ENCODE measurements around the gene RNF4. TPM values are rescaled to one million over a fixed set of nuclear protein-coding genes. Genes with fewer than 3 reads are reported as not detected.
A peak's percentile ranks its signal among the peaks of the same experiment; 100 is the strongest.

Gene RNF4, protein sequence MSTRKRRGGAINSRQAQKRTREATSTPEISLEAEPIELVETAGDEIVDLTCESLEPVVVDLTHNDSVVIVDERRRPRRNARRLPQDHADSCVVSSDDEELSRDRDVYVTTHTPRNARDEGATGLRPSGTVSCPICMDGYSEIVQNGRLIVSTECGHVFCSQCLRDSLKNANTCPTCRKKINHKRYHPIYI
- total RNA-seq: 93.5 and 93.6 TPM in 2 replicates

DNA sequence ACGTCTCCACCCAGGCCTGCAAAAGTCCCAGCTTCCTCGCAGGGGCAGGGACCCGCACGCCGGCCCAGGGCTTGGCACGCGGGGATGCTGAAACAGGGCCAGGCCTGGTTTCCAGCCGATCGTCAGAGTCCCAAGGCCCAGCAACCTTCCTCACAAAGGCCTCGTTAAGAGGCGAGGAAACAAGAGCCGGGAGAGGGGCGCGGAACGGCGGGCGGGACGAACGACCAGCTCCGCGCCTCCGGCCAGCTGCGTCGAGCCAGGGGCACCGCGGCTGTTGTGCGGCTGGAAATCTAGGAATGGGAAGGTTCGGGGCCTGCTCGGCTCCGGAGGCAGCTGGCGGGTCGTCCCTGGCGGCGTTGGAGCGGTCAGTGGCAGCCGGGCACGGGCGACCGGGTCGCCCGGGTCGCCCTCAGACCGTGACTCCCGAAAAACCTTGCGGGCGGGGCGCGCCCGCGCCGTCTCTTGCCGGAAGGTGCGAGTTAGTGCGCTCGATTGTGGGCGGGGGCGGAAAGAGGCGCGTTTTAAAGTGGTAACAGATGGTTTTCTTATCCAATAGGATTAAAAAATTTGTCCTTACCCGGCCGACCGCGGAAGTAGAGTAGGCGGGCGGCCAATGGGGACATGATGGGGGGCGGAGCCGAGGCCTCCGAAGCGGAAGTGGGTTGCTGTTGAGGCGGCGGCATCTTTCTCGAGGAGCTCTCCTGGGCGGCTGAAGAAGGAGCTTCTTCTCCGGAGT, at the start of gene RNF4:
RNF4 (plus strand) TSS at position 651 of the 736 bp plus-strand sequence. CDS start 21,388 bp downstream, outside the sequence.
- Mint-ChIP-seq H3K4me1 (peaks cover 51% of the 10 kb centered on the region), H3K4me3 (peak within 1 kb of the TSS; percentile 96), H3K27me3 (no peaks in the 10 kb centered on the region), H3K36me3 (ENCODE audit: low read depth) (peaks cover 38% of the 10 kb centered on the region), H3K9me3 (no peaks in the 10 kb centered on the region), H3K27ac (peak within 1 kb of the TSS; percentile 94)
- intact Hi-C loops (cut with micrococcal nuclease): loop anchor here (1.0 to 5.0 kb wide), 12 partner anchors 17 to 578 kb away; partner anchors contain the start of genes CFAP99, FAM193A, GRK4 and HAUS3
- ATAC-seq (ENCODE audit: low read depth) (peak; percentile 87), DNase-seq (peak; percentile 83)
- ChIA-PET CTCF (interaction anchor here (0.7 to 2.5 kb wide), 6 partner anchors 17 to 249 kb away, joined by 3 to 7 read pairs (median 3); partner anchors contain the start of genes CFAP99 and MXD4), POLR2A (interaction anchor here (0.6 to 4.6 kb wide), 31 partner anchors 9 to 1547 kb away, joined by 3 to 103 read pairs (median 6); partner anchors contain the start of genes CFAP99, FAM193A, GRK4 and HAUS3)
- TF ChIP-seq, protein P1, sequence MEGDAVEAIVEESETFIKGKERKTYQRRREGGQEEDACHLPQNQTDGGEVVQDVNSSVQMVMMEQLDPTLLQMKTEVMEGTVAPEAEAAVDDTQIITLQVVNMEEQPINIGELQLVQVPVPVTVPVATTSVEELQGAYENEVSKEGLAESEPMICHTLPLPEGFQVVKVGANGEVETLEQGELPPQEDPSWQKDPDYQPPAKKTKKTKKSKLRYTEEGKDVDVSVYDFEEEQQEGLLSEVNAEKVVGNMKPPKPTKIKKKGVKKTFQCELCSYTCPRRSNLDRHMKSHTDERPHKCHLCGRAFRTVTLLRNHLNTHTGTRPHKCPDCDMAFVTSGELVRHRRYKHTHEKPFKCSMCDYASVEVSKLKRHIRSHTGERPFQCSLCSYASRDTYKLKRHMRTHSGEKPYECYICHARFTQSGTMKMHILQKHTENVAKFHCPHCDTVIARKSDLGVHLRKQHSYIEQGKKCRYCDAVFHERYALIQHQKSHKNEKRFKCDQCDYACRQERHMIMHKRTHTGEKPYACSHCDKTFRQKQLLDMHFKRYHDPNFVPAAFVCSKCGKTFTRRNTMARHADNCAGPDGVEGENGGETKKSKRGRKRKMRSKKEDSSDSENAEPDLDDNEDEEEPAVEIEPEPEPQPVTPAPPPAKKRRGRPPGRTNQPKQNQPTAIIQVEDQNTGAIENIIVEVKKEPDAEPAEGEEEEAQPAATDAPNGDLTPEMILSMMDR (IDR thresholded peaks at IDR 0.05): no peak

DNA sequence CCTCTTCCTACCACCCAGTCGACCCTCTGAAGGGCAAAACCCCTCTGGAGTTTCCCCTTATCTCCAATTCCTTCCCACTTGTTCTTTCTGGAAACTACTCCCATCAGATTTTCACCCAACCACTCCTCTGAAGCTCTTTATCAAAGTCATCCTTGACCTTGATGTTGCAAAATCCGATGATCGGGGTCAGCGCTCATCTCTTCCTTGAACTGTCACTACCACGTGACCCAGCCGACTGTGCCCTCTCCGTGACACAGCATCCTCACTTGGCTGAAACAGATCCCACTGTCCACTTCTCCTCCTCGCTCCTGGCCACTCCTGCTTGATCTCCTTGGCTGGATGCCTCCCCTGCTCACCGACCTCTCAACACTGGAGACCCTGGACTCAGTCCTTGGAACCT, 49.1 kb upstream of the RNF4 start:
- DNase-seq (no peak), ATAC-seq (ENCODE audit: low read depth) (no peak)
- Mint-ChIP-seq H3K36me3 (ENCODE audit: low read depth) (no peaks in the 10 kb centered on the region), H3K27me3 (peaks cover 28% of the 10 kb centered on the region), H3K4me3 (peak overlapping the region; percentile 49), H3K27ac (peak overlapping the region; percentile 90), H3K9me3 (no peaks in the 10 kb centered on the region), H3K4me1 (peaks cover 39% of the 10 kb centered on the region)
- ChIA-PET CTCF (interaction anchor here (1.0 kb wide), 1 partner anchor 49 kb away, joined by 4 read pairs; the partner anchor contains the start of gene RNF4), POLR2A (interaction anchor here (0.7 to 1.9 kb wide), 10 partner anchors 16 to 179 kb away, joined by 3 to 8 read pairs (median 4); partner anchors contain the start of genes HAUS3, MXD4, POLN and RNF4)
- intact Hi-C loops (cut with micrococcal nuclease): loop anchor here (1.0 to 10.0 kb wide), 5 partner anchors 21 to 515 kb away; partner anchors contain the start of genes MXD4 and NELFA
- TF ChIP-seq, protein P1 (IDR thresholded peaks at IDR 0.05): no peak

DNA sequence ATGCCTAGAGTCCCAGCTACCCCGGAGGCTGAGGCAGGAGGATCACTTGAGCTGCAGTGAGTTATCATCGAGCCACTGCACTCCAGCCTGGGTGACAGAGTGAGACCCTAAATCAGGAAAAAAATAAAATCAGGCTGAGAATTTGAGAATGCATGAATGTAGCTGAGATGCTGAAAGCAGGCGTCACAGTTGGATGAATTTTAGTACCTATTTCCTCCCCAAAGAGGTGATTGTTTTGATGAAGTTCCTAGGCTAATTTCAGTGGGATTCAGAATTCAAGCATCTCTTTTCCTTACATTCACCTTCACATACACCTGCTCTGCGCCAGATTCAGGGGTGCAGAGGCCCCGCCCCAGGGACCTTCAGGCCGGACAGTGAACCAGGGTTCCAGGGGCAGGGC, 47.0 kb upstream of the RNF4 start:
- POLR2A ChIA-PET: no interaction called here
- intact Hi-C loops (cut with micrococcal nuclease): no loop called here
- Mint-ChIP-seq H3K27ac (no peak overlapping the region), H3K4me1 (peaks cover 31% of the 10 kb centered on the region), H3K27me3 (peaks cover 25% of the 10 kb centered on the region), H3K9me3 (no peaks in the 10 kb centered on the region), H3K36me3 (ENCODE audit: low read depth) (no peaks in the 10 kb centered on the region), H3K4me3 (peak overlapping the region; percentile 19)
- TF ChIP-seq, protein P1 (IDR thresholded peaks at IDR 0.05): no peak
- DNase-seq (no peak), ATAC-seq (ENCODE audit: low read depth) (no peak)
- CTCF ChIA-PET: no interaction called here

DNA sequence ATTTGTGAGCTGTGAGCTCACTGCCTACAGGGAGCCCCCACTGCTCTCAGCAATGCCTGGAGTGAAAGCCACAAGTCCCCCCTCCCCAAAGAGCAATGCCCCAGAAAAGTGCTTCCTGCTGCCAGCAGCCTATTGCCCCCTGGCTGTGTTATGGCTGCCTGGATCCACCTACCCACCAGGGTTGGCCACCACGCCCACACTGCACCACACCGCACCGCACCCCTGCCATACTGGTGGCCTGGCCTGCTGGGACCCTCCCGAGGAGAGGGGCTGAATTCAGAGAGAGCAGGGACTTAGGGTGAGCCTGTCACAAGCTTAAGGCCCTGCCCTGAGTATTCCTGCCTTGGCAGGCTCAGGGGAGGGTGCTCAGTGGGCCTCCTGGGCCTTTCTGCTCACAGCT, 45.8 kb upstream of the RNF4 start:
- Mint-ChIP-seq H3K27me3 (peaks cover 25% of the 10 kb centered on the region), H3K4me3 (no peak overlapping the region), H3K27ac (no peak overlapping the region), H3K36me3 (ENCODE audit: low read depth) (no peaks in the 10 kb centered on the region), H3K9me3 (no peaks in the 10 kb centered on the region), H3K4me1 (peaks cover 23% of the 10 kb centered on the region)
- POLR2A ChIA-PET: no interaction called here
- CTCF ChIA-PET: no interaction called here
- no peak for DNase-seq
- TF ChIP-seq, protein P1 (IDR thresholded peaks at IDR 0.05): no peak
- ATAC-seq (ENCODE audit: low read depth): no peak
- intact Hi-C loops (cut with micrococcal nuclease): no loop called here

DNA sequence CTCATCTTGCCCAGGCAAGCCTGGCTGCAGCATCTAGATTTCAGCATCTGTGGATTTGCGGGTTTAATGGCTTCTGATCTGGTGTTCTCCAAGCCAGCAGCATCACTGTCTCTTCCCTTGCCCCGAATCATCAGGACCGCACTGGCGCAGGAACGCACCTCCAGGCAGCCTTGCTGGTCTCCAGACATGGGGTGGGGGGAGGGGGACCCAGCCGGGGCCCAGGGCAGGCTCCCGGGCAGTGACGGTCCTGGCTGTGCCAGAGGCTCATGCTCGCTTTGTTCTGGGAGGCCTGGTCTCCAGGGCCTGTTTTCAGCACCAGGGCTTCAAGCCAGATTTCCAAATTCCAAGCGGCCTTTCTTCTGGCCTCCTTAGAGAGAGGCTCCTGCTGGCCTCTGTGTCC, 45.2 kb upstream of the RNF4 start:
- no peak overlapping the region for H3K27ac Mint-ChIP-seq
- H3K27me3 Mint-ChIP-seq: peaks cover 25% of the 10 kb centered on the region
- DNase-seq (no peak), ATAC-seq (ENCODE audit: low read depth) (no peak)
- peaks cover 23% of the 10 kb centered on the region for H3K4me1 Mint-ChIP-seq
- H3K36me3 Mint-ChIP-seq (ENCODE audit: low read depth): no peaks in the 10 kb centered on the region
- POLR2A ChIA-PET: no interaction called here
- CTCF ChIA-PET: no interaction called here
- no peaks in the 10 kb centered on the region for H3K9me3 Mint-ChIP-seq
- H3K4me3 Mint-ChIP-seq: no peak overlapping the region
- intact Hi-C loops (cut with micrococcal nuclease): no loop called here
- TF ChIP-seq, protein P1 (IDR thresholded peaks at IDR 0.05): no peak
